Caki2 (cell line): Measurements from ENCODE around the gene SHROOM1. TPM values are rescaled to one million over a fixed set of nuclear protein-coding genes. Genes with fewer than 3 reads are reported as not detected.

Source experiments
- DNase-seq: peaks from one replicate; pipeline ENCODE4 v3.0.0-alpha.2; 2015; ENCODE audit warnings: low read depth
- in situ Hi-C: cut with HindIII; loops from 2 replicates; pipeline ENCODE4 v1.10.0; 2016; ENCODE audit warnings: low sequenced_read_pairs, low pct_unique_long_range_greater_than_20kb, mixed read lengths
- total RNA-seq: library from RNA; depleted of rRNA; stranded (reverse); fragments of >200 nt; shearing (Covaris generic); gene quantifications from 2 replicates; pipeline ENCODE4 v1.2.3, GENCODE V29; 2014; ENCODE audit warnings: low replicate concordance; rRNA removed

Gene SHROOM1
- total RNA-seq, 1 experiment from 2014 or later: 8.7 TPM

- no peak for DNase-seq
- in situ Hi-C loops: no loop called here
These were observed 56.0 kb downstream of the SHROOM1 start for GRCh38 chr5:132774406-132774805.

- DNase-seq: no peak
- in situ Hi-C loops: no loop called here
These were observed 56.7 kb downstream of the SHROOM1 start for GRCh38 chr5:132773601-132774355.

GRCh38 chr5:132773114-132773513, 57.3 kb downstream of the SHROOM1 start:
- DNase-seq: no peak
- in situ Hi-C loops: no loop called here

- DNase-seq: no peak
- in situ Hi-C loops: no loop called here
These were observed 58.0 kb downstream of the SHROOM1 start for GRCh38 chr5:132772291-132773070.

Other genes with a start within 250 kb of the SHROOM1 start
- not detected in 2 replicates for gene IL13, start 172.5 kb downstream of the SHROOM1 start, total RNA-seq
- gene IL4, start 156.7 kb downstream of the SHROOM1 start, total RNA-seq: not detected in 2 replicates
- 0.49 and 2.1 TPM in 2 replicates for gene KIF3A, start 93.1 kb downstream of the SHROOM1 start, total RNA-seq
- not detected in 2 replicates for gene CCNI2, start 83.2 kb downstream of the SHROOM1 start, total RNA-seq
- gene SEPTIN8, start 53.4 kb downstream of the SHROOM1 start, total RNA-seq: 23.7 and 24.5 TPM in 2 replicates
- not detected in 2 replicates for gene SOWAHA, start 17.3 kb downstream of the SHROOM1 start, total RNA-seq
- 0.30 TPM in 1 of 2 replicates, not detected in the other for gene GDF9, start 35.8 kb upstream of the SHROOM1 start, total RNA-seq
- 254 and 303 TPM in 2 replicates for gene UQCRQ, start 36.0 kb upstream of the SHROOM1 start, total RNA-seq
- not detected in 2 replicates for gene LEAP2, start 43.0 kb upstream of the SHROOM1 start, total RNA-seq
- 11.5 and 12.7 TPM in 2 replicates for gene AFF4, start 133.0 kb upstream of the SHROOM1 start, total RNA-seq
- 7.8 and 15.6 TPM in 2 replicates for gene ZCCHC10, start 195.9 kb upstream of the SHROOM1 start, total RNA-seq
- 123 and 188 TPM in 2 replicates for gene HSPA4, start 221.4 kb upstream of the SHROOM1 start, total RNA-seq